CD4-positive, alpha-beta T cell (primary cell): Measurements from ENCODE around the gene PPP1R1A. TPM values are rescaled to one million over a fixed set of nuclear protein-coding genes. Genes with fewer than 3 reads are reported as not detected.

Experiments used
- ATAC-seq: fragments of 200-7000 bp; cut with Tn5 transposase; one replicate; pipeline ENCODE4 v1.10.0; 2022; ENCODE audit warnings: mild to moderate bottlenecking; ENCODE audit not compliant: poor library complexity
- CTCF ChIA-PET: fragments of 350-600 bp; sonication (Branson Sonifier 250); formaldehyde crosslinking; loops from one replicate; lab custom pipeline; 2021; ENCODE audit warnings: antibody characterized with exemption, inconsistent platforms; lab: Charles Lee
- POLR2A ChIA-PET: fragments of 350-600 bp; sonication (Branson Sonifier 250); formaldehyde crosslinking; loops from one replicate; lab custom pipeline; 2021; ENCODE audit warnings: antibody characterized with exemption, inconsistent platforms; lab: Charles Lee
- DNase-seq, 14 experiments: peaks; one replicate each; pipeline ENCODE4 v3.0.0-alpha.2; 2013 to 2020; ENCODE audit warnings: mixed read lengths in 2 of 14
- H3K27ac ChIP-seq, 2 donors: one replicate each; pipeline versions ENCODE4 v1.5.1 to v1.7.0; 2013; ENCODE audit warnings: low read length in 2 of 2, low read depth in 1 of 2, mild to moderate bottlenecking in 1 of 2
- H3K27me3 ChIP-seq, 2 experiments: 1 replicate in 1 of 2; 2 replicates in 1 of 2; pipeline versions ENCODE4 v1.6.1 to v1.7.0; 2013; ENCODE audit warnings: low read length in 2 of 2, control low read depth in 1 of 2, mild to moderate bottlenecking in 1 of 2, moderate library complexity in 1 of 2; ENCODE audit not compliant: insufficient read depth in 2 of 2, control insufficient read depth in 1 of 2
- H3K36me3 ChIP-seq: one replicate; pipeline ENCODE4 v1.6.1; 2013; ENCODE audit warnings: low read length, control low read depth; ENCODE audit not compliant: insufficient read depth
- H3K4me1 ChIP-seq: one replicate; pipeline ENCODE4 v1.6.1; 2013; ENCODE audit warnings: low read length, control low read depth; ENCODE audit not compliant: insufficient read depth
- H3K4me3 ChIP-seq: one replicate; pipeline ENCODE4 v1.5.1; 2013; ENCODE audit warnings: mild to moderate bottlenecking, low read length, moderate library complexity
- H3K9me3 ChIP-seq, 2 experiments: 1 replicate in 1 of 2; 2 replicates in 1 of 2; pipeline versions ENCODE4 v1.6.1 to v1.7.0; 2013; ENCODE audit warnings: low read length in 2 of 2, mild to moderate bottlenecking in 2 of 2, control low read depth in 1 of 2, moderate library complexity in 1 of 2; ENCODE audit not compliant: control insufficient read depth in 1 of 2, insufficient read depth in 1 of 2
- H3K27ac Mint-ChIP-seq: one replicate; pipeline ENCODE4 v1.8.0; 2020; ENCODE audit warnings: mixed read lengths
- H3K27me3 Mint-ChIP-seq: one replicate; pipeline ENCODE4 v1.8.0; 2021; ENCODE audit warnings: mixed read lengths
- H3K36me3 Mint-ChIP-seq: one replicate; pipeline ENCODE4 v1.8.0; 2021; ENCODE audit warnings: low read depth, mixed read lengths
- H3K4me1 Mint-ChIP-seq: one replicate; pipeline ENCODE4 v1.8.0; 2021; ENCODE audit warnings: low read depth, mixed read lengths
- H3K4me3 Mint-ChIP-seq: one replicate; pipeline ENCODE4 v1.8.0; 2020; ENCODE audit warnings: mild to moderate bottlenecking, mixed read lengths
- H3K9me3 Mint-ChIP-seq: one replicate; pipeline ENCODE4 v1.8.0; 2020; ENCODE audit warnings: mixed read lengths
- CTCF ChIP-seq: fragments of 200-600 bp; IDR thresholded peaks from one replicate; pipeline ENCODE4 v1.8.0; 2022; ENCODE audit warnings: antibody characterized with exemption, mild to moderate bottlenecking
- intact Hi-C, 2 experiments: fragments of 100-400 bp; cut with DNase I in 1 of 2; cut with micrococcal nuclease in 1 of 2; formaldehyde crosslinking; loops; one replicate each; pipeline versions ENCODE4 v1.15.1 to v1.9.0; 2023 to 2025; cut with DNase I, micrococcal nuclease
- total RNA-seq, 174 experiments: library from RNA in 2 of 174; stranded (reverse) in 2 of 174; gene quantifications; one replicate each; pipeline ENCODE4 v1.2.3 and lab custom pipeline; 2021 to 2026

Gene PPP1R1A
- total RNA-seq, 2 experiments from 2014 or later, result not detected

- Mint-ChIP-seq H3K4me3 (no peak overlapping the region), H3K9me3 (no peaks in the 10 kb centered on the region), H3K27ac (no peak overlapping the region), H3K36me3 (no peaks in the 10 kb centered on the region), H3K27me3 (peaks cover 40% of the 10 kb centered on the region), H3K4me1 (no peaks in the 10 kb centered on the region)
- ATAC-seq (no peak), DNase-seq (no peak)
- H3K4me1 ChIP-seq, result no peaks in the 10 kb centered on the region
- no peaks in the 10 kb centered on the region for H3K36me3 ChIP-seq
- peaks cover 8 to 12% of the 10 kb centered on the region in 2 experiments for H3K27me3 ChIP-seq
- intact Hi-C loops, result no loop called here
- H3K27ac ChIP-seq, result no peak overlapping the region
- H3K9me3 ChIP-seq, result no peaks in the 10 kb centered on the region
- CTCF ChIA-PET, result interaction anchor here (1.0 kb wide), 1 partner anchor 32 kb away, joined by 3 read pairs; no protein-coding TSS in a partner anchor
- POLR2A ChIA-PET, result no interaction called here
- H3K4me3 ChIP-seq, result no peak overlapping the region
- TF ChIP-seq CTCF, result no peak
Observed at GRCh38 chr12:54611715-54612149, 23.3 kb upstream of the PPP1R1A start.

GRCh38 chr12:54608769-54609168 lies 20.3 kb upstream of the PPP1R1A start:
- Mint-ChIP-seq H3K9me3 (no peaks in the 10 kb centered on the region), H3K36me3 (no peaks in the 10 kb centered on the region), H3K27ac (no peak overlapping the region), H3K27me3 (peaks cover 13% of the 10 kb centered on the region), H3K4me1 (no peaks in the 10 kb centered on the region), H3K4me3 (no peak overlapping the region)
- H3K9me3 ChIP-seq, result no peaks in the 10 kb centered on the region
- no peak for TF ChIP-seq CTCF
- CTCF ChIA-PET, result interaction anchor here (1.5 kb wide), 1 partner anchor 50 kb away, joined by 3 read pairs; no protein-coding TSS in a partner anchor
- peaks cover 8% of the 10 kb centered on the region in 2 experiments for H3K27me3 ChIP-seq
- no peak overlapping the region for H3K4me3 ChIP-seq
- H3K36me3 ChIP-seq, result no peaks in the 10 kb centered on the region
- H3K27ac ChIP-seq, result no peak overlapping the region
- ATAC-seq (no peak), DNase-seq (no peak)
- POLR2A ChIA-PET, result no interaction called here
- intact Hi-C loops, result loop anchor here (10.0 kb wide), 2 partner anchors 346 to 466 kb away; no protein-coding TSS in a partner anchor
- H3K4me1 ChIP-seq, result no peaks in the 10 kb centered on the region

GRCh38 chr12:54608156-54608555 lies 19.7 kb upstream of the PPP1R1A start:
- H3K4me1 ChIP-seq, result no peaks in the 10 kb centered on the region
- no peak overlapping the region for H3K27ac ChIP-seq
- peaks cover 8% of the 10 kb centered on the region in 2 experiments for H3K27me3 ChIP-seq
- DNase-seq (no peak), ATAC-seq (no peak)
- no peak overlapping the region for H3K4me3 ChIP-seq
- Mint-ChIP-seq H3K4me3 (no peak overlapping the region), H3K9me3 (no peaks in the 10 kb centered on the region), H3K27me3 (peaks cover 9% of the 10 kb centered on the region), H3K36me3 (no peaks in the 10 kb centered on the region), H3K4me1 (peaks cover 3% of the 10 kb centered on the region), H3K27ac (no peak overlapping the region)
- H3K9me3 ChIP-seq, result no peaks in the 10 kb centered on the region
- H3K36me3 ChIP-seq, result no peaks in the 10 kb centered on the region
- CTCF ChIA-PET, result no interaction called here
- POLR2A ChIA-PET, result no interaction called here
- intact Hi-C loops, result loop anchor here (10.0 kb wide), 2 partner anchors 347 to 467 kb away; no protein-coding TSS in a partner anchor
- no peak for TF ChIP-seq CTCF
